Thyroid gland (tissue), 4 donors: ENCODE measurements around the gene OST4. TPM values are rescaled to one million over a fixed set of nuclear protein-coding genes. Genes with fewer than 3 reads are reported as not detected.
A peak's percentile ranks its signal among the peaks of the same experiment; 100 is the strongest.

ENCODE experiments used
- DNase-seq, 2 donors: peaks; one replicate each; pipeline ENCODE4 v3.0.0-alpha.2; 2019
- H3K27ac ChIP-seq, 3 donors: fragments of 200-600 bp; sonication (generic); 1 replicate in 2 of 3; 2 replicates in 1 of 3; pipeline ENCODE4 v1.5.1; 2016 to 2019; ENCODE audit warnings: mild to moderate bottlenecking in 1 of 3, moderate library complexity in 1 of 3
- H3K27me3 ChIP-seq: fragments of 200-600 bp; sonication (generic); one replicate; pipeline ENCODE4 v1.5.1; 2019
- H3K36me3 ChIP-seq, 2 donors: fragments of 200-600 bp; sonication (generic); one replicate each; pipeline ENCODE4 v1.5.1; 2016 to 2019
- H3K4me1 ChIP-seq, 2 donors: fragments of 200-600 bp; sonication (generic); one replicate each; pipeline ENCODE4 v1.5.1; 2017 to 2019
- H3K4me3 ChIP-seq, 3 donors: fragments of 200-600 bp; sonication (generic); replicated peaks in 1 of 3; 1 replicate in 2 of 3; 2 replicates in 1 of 3; pipeline ENCODE4 v1.5.1; 2016; ENCODE audit warnings: mild to moderate bottlenecking in 1 of 3
- H3K9me3 ChIP-seq: fragments of 200-600 bp; sonication (generic); one replicate; pipeline ENCODE4 v1.5.1; 2017
- CTCF ChIP-seq, 6 experiments: fragments of 200-600 bp in 3 of 6; fragments of 450-650 bp in 3 of 6; sonication (generic) in 3 of 6; IDR thresholded peaks; one replicate each; pipeline ENCODE4 v1.5.1; 2016 to 2019; ENCODE audit warnings: antibody characterized with exemption in 6 of 6, mild to moderate bottlenecking in 2 of 6, inconsistent platforms in 1 of 6, moderate library complexity in 1 of 6
- POLR2A ChIP-seq, 2 donors: fragments of 450-650 bp; IDR thresholded peaks; one replicate each; pipeline ENCODE4 v1.6.1; 2017; ENCODE audit warnings: antibody characterized with exemption in 2 of 2, mild to moderate bottlenecking in 2 of 2, moderate library complexity in 1 of 2
- WGBS, 2 donors: methylation state at CpG; one replicate each; pipeline ENCODE4 v1.1.5; 2017; 5-methylcytosine and 5-hydroxymethylcytosine counted together
- intact Hi-C: fragments of 100-400 bp; cut with DNase I; formaldehyde crosslinking; loops from one replicate; pipeline ENCODE4 v1.15.1; 2023
- total RNA-seq, 4 donors: library from RNA; depleted of rRNA; stranded (reverse); fragments of >200 nt; gene quantifications; one replicate each; pipeline ENCODE4 v1.2.3, GENCODE V29; 2016

The OST4 gene
- total RNA-seq, 4 donors from 2014 or later: 235 to 467 (median 261) TPM

DNA sequence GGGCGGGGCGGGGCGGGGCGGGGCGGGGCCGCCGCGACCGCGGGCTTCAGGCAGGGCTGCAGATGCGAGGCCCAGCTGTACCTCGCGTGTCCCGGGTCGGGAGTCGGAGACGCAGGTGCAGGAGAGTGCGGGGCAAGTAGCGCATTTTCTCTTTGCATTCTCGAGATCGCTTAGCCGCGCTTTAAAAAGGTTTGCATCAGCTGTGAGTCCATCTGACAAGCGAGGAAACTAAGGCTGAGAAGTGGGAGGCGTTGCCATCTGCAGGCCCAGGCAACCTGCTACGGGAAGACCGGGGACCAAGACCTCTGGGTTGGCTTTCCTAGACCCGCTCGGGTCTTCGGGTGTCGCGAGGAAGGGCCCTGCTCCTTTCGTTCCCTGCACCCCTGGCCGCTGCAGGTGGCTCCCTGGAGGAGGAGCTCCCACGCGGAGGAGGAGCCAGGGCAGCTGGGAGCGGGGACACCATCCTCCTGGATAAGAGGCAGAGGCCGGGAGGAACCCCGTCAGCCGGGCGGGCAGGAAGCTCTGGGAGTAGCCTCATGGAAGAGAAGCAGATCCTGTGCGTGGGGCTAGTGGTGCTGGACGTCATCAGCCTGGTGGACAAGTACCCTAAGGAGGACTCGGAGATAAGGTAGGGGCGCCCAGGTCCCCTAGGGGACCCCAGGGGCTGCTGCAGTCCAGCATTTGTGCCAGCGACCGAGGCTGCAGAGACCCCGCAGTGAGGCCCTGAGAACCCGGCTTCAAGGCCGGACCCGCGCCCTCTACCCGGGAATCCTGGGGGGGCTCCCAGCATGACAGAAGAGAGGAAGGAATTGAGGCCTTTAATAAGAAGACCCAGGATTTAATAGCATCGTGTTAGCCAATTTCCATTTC, 15.5 kb upstream of the OST4 start, which contains the start of gene KHK:
Gene KHK, plus strand, starts transcription at position 49 of the 870 bp plus-strand sequence. Its CDS starts 488 bp downstream, at position 537.
- Histone ChIP-seq H3K27me3 (no peaks in the 10 kb centered on the region), H3K9me3 (no peaks in the 10 kb centered on the region), H3K27ac (peak within 1 kb of the TSS; percentile 77 to 89 (median 84)), H3K36me3 (no peaks in the 10 kb centered on the region), H3K4me3 (peak within 1 kb of the TSS; percentile 37 to 68 (median 63)), H3K4me1 (peaks cover 14 to 16% of the 10 kb centered on the region in 2 donors)
- DNase-seq: peak; percentile 36 to 52
- intact Hi-C loops: loop anchor here (5.0 kb wide), 1 partner anchor 125 kb away; no protein-coding TSS in a partner anchor
- TF ChIP-seq POLR2A (IDR thresholded peaks at IDR 0.05) (no peak), CTCF (IDR thresholded peaks at IDR 0.05) (no peak)
- 20 to 30% methylated on average over 16 to 24 of the region's 54 CpGs for WGBS, 2 donors

- Histone ChIP-seq H3K27ac (peak overlapping the region; percentile 77 to 89 (median 84)), H3K27me3 (no peaks in the 10 kb centered on the region), H3K36me3 (no peaks in the 10 kb centered on the region), H3K4me3 (peak overlapping the region; percentile 37 to 68 (median 63)), H3K4me1 (peaks cover 21 to 24% of the 10 kb centered on the region in 2 donors), H3K9me3 (no peaks in the 10 kb centered on the region)
- WGBS, 2 donors: 0 to 4% methylated on average over 6 to 15 of the region's 81 CpGs
- peak; percentile 39 to 99 (median 96) for TF ChIP-seq CTCF (IDR thresholded peaks at IDR 0.05)
- TF ChIP-seq POLR2A (IDR thresholded peaks at IDR 0.05): peak in 1 of 2 donors; percentile 62
- peak; percentile 94 to 95 for DNase-seq
- intact Hi-C loops: loop anchor here (5.0 kb wide), 1 partner anchor 124 kb away; no protein-coding TSS in a partner anchor
These were observed 14.8 kb upstream of the OST4 start for GRCh38 chr2:27086090-27086723.

- peak in 2 of 6 experiments; percentile 29 to 47 for TF ChIP-seq CTCF (IDR thresholded peaks at IDR 0.05)
- peak in 1 of 2 donors; percentile 15 for TF ChIP-seq POLR2A (IDR thresholded peaks at IDR 0.05)
- H3K4me3 ChIP-seq: peak overlapping the region; percentile 37 to 68 (median 63)
- H3K27ac ChIP-seq: peak overlapping the region in 2 of 3 donors; percentile 77 to 89
- H3K4me1 ChIP-seq: peaks cover 24 to 29% of the 10 kb centered on the region in 2 donors
- DNase-seq: peak; percentile 73 to 74
- WGBS, 2 donors: 0% methylated on average over 1 to 5 of the region's 38 CpGs
- H3K9me3 ChIP-seq: no peaks in the 10 kb centered on the region
- intact Hi-C loops: loop anchor here (5.0 kb wide), 1 partner anchor 123 kb away; no protein-coding TSS in a partner anchor
- no peaks in the 10 kb centered on the region for H3K27me3 ChIP-seq
- H3K36me3 ChIP-seq: no peaks in the 10 kb centered on the region
These were observed 14.2 kb upstream of the OST4 start for GRCh38 chr2:27085673-27086089.

DNA sequence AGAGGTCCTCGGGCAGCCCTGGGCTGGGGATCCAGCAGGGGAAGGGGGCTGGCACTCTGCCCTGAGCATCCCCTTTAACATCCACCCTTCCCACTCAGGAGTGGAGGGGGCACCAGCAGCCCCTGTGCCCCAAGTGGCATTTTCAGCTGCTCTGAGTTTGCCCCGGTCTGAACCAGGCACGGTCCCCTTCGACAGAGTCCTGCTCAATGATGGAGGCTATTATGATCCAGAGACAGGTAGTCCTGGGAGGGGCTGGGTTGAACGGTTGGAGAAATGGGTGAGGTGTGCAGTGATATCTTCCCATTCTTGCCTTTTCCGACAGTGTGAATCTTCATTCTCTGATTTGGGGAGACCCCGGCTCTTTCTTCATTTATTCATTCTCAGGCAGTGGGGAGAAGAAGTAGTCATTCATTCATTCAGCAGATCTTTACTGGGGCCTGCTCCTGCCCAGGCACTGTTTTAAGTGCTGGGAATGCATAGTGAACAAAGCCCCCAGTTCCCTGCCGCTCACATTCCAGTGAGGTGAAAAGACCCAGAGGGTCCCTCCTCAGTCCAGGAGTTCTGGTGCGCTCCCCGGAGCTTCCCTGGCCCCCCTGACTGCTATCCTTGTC, 13.7 kb upstream of the OST4 start:
- no peak for DNase-seq

More for the DNA sequence above, 13.7 kb upstream of the OST4 start:
- Histone ChIP-seq H3K4me3 (peak overlapping the region in 2 of 3 donors; percentile 37 to 68), H3K4me1 (peaks cover 24 to 30% of the 10 kb centered on the region in 2 donors), H3K27ac (peak overlapping the region in 1 of 3 donors; percentile 89), H3K36me3 (no peaks in the 10 kb centered on the region), H3K9me3 (no peaks in the 10 kb centered on the region), H3K27me3 (no peaks in the 10 kb centered on the region)
- intact Hi-C loops: loop anchor here (5.0 kb wide), 1 partner anchor 123 kb away; no protein-coding TSS in a partner anchor
- 59% methylated on average over 9 to 10 of the region's 10 CpGs for WGBS, 2 donors
- TF ChIP-seq CTCF (IDR thresholded peaks at IDR 0.05) (peak in 1 of 6 experiments; percentile 10), POLR2A (IDR thresholded peaks at IDR 0.05) (no peak)
